Mononuclear cell (primary cell): ENCODE measurements around the gene PEX3. TPM values are rescaled to one million over a fixed set of nuclear protein-coding genes. Genes with fewer than 3 reads are reported as not detected.

Source experiments
- H3K27me3 ChIP-seq: 2 replicates; pipeline ENCODE4 v1.6.0; 2011; ENCODE audit warnings: low read length, control low read depth; ENCODE audit not compliant: insufficient read depth
- H3K4me1 ChIP-seq: 2 replicates; pipeline ENCODE4 v1.5.1; 2011; ENCODE audit warnings: mild to moderate bottlenecking, low read length, control low read depth; ENCODE audit not compliant: insufficient read depth
- H3K4me3 ChIP-seq: 2 replicates; pipeline ENCODE4 v1.5.1; 2011; ENCODE audit warnings: mild to moderate bottlenecking, low read length, moderate library complexity
- H3K9me3 ChIP-seq: 2 replicates; pipeline ENCODE4 v1.5.1; 2011; ENCODE audit warnings: low read depth, mild to moderate bottlenecking, control low read depth, low read length
- total RNA-seq: library from RNA; depleted of rRNA; stranded (reverse); fragments of >200 nt; gene quantifications from one replicate; pipeline ENCODE4 v1.2.3, GENCODE V29; 2012

PEX3 gene
- total RNA-seq, 1 donor, result 10.5 TPM

DNA sequence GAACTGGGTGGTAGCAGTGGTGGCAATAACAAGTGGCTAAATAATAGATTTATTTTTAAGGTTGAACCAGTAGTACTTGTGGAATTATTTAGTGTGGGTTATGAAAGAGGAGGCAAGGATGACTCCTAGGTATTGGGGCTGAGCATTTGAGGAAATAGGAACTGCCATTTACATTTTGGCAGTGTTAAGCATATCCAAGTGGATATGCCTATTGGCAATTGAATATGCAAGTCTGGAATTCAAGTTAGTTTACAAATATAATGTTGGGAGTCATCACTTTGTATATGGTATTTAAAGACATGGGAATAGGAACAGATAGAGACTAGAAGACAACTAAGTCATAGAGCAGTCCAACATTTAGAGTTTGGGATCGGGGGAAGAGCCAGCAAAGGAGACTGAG lies 25.9 kb downstream of the PEX3 start:
- H3K9me3 ChIP-seq, result no peaks in the 10 kb centered on the region
- H3K4me3 ChIP-seq, result no peak overlapping the region
- no peaks in the 10 kb centered on the region for H3K4me1 ChIP-seq
- no peaks in the 10 kb centered on the region for H3K27me3 ChIP-seq

DNA sequence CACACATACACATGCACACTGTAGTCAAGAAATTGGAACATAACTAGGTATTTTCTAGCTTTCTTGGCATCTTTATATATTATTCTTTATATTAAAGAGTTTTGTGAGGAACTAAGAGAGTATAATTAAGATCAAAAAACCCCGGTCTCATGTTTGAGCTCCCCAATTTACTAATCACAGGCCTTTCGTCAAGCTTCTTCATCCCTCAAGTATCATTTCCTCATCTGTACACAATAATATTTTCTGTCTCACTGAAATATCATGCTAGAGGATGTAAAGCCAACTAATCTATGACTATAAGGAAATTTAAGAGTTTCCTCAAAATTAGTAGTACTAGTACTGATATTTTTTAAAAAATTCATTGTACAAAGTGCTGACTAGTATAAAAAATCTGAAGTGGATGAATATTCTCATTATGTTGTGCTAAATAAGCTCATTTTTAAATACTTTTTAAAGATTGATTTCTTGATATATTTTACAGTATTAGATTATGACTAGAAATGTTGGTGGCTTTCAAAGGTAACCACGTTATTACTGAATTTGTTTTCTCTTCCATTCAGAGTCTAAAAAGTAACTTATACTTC lies 28.0 kb downstream of the PEX3 start:
- Histone ChIP-seq H3K9me3 (no peaks in the 10 kb centered on the region), H3K27me3 (no peaks in the 10 kb centered on the region), H3K4me3 (no peak overlapping the region), H3K4me1 (no peaks in the 10 kb centered on the region)

GRCh38 chr6:143482593-143482992 lies 32.0 kb downstream of the PEX3 start:
- no peaks in the 10 kb centered on the region for H3K27me3 ChIP-seq
- no peaks in the 10 kb centered on the region for H3K9me3 ChIP-seq
- no peaks in the 10 kb centered on the region for H3K4me1 ChIP-seq
- H3K4me3 ChIP-seq, result no peak overlapping the region

DNA sequence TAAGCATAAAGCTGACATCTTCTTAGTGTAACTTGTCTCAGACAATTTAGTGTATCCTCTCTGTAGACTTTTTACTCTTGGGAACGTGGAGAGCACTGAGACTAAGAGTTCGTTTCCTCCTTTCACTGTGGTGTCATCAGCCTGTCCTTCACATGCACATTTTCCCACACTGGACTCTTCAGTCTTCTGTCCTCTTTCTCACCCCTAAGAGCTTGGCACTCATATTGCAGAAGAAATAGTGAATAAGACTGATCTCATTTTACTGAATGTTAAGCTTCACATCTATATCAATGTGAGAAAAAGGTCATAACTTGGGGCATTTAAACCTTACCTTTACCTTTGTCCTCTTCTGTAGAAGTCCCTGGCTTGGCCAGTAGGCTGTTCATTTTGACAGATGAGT lies 35.4 kb downstream of the PEX3 start:
- H3K27me3 ChIP-seq, result no peaks in the 10 kb centered on the region
- no peaks in the 10 kb centered on the region for H3K4me1 ChIP-seq
- H3K4me3 ChIP-seq, result no peak overlapping the region
- H3K9me3 ChIP-seq, result no peaks in the 10 kb centered on the region

GRCh38 chr6:143486752-143487151 lies 36.1 kb downstream of the PEX3 start:
- H3K27me3 ChIP-seq, result no peaks in the 10 kb centered on the region
- H3K4me3 ChIP-seq, result no peak overlapping the region
- no peaks in the 10 kb centered on the region for H3K4me1 ChIP-seq
- H3K9me3 ChIP-seq, result no peaks in the 10 kb centered on the region

- Histone ChIP-seq H3K27me3 (no peaks in the 10 kb centered on the region), H3K4me3 (no peak overlapping the region), H3K9me3 (no peaks in the 10 kb centered on the region), H3K4me1 (no peaks in the 10 kb centered on the region)
Measured at GRCh38 chr6:143490244-143490643, 39.6 kb downstream of the PEX3 start.

DNA sequence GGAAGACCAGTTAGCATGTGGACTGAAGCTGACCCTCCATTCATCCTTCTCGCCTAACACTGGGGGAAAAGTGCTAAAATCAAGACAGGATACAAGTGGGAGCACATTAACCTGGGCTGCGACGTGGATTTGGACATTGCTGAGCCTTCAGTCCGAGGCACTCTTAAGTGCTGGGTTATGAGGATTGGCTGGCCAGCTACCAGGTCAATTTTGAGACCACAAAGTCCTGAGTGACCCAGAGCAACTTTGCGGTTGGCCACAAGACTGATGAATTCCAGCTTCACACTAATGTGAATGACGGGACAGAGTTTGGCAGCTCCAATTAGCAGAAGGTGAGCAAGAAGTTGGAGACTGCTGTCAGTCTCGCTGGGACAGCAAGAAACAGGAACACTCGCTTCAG lies 40.2 kb downstream of the PEX3 start:
- Histone ChIP-seq H3K4me1 (no peaks in the 10 kb centered on the region), H3K4me3 (no peak overlapping the region), H3K9me3 (no peaks in the 10 kb centered on the region), H3K27me3 (no peaks in the 10 kb centered on the region)

DNA sequence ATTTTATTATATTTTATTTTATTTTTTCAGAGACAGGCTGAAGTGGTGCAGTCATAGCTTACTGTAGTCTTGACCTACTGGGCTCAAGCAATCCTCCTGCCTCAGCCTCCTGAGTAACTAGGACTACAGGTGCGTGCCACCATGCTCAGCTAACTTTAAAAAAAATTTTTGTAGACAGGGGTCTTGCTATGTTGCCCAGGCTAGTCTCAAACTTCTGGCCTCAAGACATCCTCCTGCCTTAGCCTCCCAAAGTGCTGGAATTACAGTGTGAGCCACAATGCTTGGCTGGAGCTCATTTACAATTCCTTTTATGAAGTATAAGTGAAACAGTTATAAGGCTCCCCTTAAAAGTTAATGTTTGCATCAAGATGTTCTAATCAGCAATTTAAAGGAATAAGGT lies 46.4 kb downstream of the PEX3 start:
- Histone ChIP-seq H3K27me3 (no peaks in the 10 kb centered on the region), H3K4me1 (peaks cover 4% of the 10 kb centered on the region), H3K9me3 (no peaks in the 10 kb centered on the region), H3K4me3 (no peak overlapping the region)

DNA sequence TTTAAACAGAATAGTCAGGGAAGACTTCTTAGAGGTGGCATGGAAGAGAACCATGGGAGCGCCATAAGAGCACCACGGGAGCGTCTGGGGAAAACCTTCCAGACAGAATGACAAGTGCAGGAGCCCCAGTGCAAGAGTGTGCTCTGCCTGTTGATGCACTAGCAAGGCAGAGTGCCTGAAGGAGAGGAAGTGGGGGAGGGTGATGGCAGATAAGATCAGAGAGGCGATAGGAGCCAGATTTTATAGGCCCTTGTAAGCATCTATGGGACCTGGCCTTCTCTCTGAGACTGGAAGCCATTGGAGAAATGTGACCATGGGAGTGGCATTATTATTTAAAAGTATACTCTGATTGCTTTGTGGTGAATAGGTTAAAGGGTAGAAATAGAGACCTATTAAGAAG lies 47.8 kb downstream of the PEX3 start:
- H3K4me3 ChIP-seq, result no peak overlapping the region
- no peaks in the 10 kb centered on the region for H3K27me3 ChIP-seq
- peaks cover 4% of the 10 kb centered on the region for H3K4me1 ChIP-seq
- no peaks in the 10 kb centered on the region for H3K9me3 ChIP-seq

- Histone ChIP-seq H3K9me3 (no peaks in the 10 kb centered on the region), H3K27me3 (no peaks in the 10 kb centered on the region), H3K4me1 (peaks cover 4% of the 10 kb centered on the region), H3K4me3 (no peak overlapping the region)
Measured at GRCh38 chr6:143501851-143502250, 51.2 kb downstream of the PEX3 start.

- H3K4me1 ChIP-seq, result peaks cover 3% of the 10 kb centered on the region
- no peaks in the 10 kb centered on the region for H3K27me3 ChIP-seq
- H3K9me3 ChIP-seq, result no peaks in the 10 kb centered on the region
- H3K4me3 ChIP-seq, result no peak overlapping the region
Measured at GRCh38 chr6:143504369-143504768, 53.8 kb downstream of the PEX3 start.

DNA sequence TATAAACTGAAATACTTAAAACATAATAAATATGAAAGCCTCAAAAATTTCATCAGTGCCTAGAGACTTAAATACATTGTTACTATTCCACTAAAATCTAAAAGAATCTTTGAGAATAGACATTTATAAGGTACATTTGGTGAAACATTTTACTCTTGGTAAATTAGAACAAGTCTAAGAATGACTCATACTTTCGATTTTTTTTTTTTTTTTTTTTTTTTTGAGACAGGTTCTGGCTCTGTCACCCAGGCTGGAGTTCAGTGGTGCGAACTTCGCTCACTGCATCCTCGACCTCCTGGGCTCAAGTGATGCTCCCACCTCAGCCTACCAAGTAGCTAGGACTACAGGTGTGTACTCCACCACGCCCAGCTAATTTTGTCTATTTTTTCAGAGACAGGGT lies 54.5 kb downstream of the PEX3 start:
- Histone ChIP-seq H3K9me3 (no peaks in the 10 kb centered on the region), H3K27me3 (no peaks in the 10 kb centered on the region), H3K4me3 (no peak overlapping the region), H3K4me1 (peaks cover 3% of the 10 kb centered on the region)

DNA sequence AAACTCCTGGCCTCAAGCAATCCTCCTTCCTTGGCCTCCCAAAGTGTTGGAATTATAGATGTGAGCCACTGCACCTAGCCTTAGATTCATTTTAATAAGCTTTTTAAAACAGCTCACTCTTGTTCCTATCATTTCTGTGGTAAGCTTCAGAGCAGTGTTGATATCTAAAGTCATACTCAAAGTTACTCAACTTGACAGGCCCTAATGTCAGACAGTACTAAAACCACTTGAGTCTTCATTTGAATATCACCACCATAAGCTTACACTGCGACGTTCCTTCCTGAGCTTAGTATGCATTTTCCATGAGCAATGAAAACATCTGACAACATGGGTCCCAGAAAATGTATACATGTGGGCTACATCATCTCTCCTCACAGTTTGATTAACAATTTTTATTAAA lies 54.9 kb downstream of the PEX3 start:
- peaks cover 7% of the 10 kb centered on the region for H3K4me1 ChIP-seq
- H3K4me3 ChIP-seq, result no peak overlapping the region
- no peaks in the 10 kb centered on the region for H3K27me3 ChIP-seq
- no peaks in the 10 kb centered on the region for H3K9me3 ChIP-seq

GRCh38 chr6:143506199-143506598 lies 55.6 kb downstream of the PEX3 start:
- H3K4me3 ChIP-seq, result no peak overlapping the region
- no peaks in the 10 kb centered on the region for H3K9me3 ChIP-seq
- H3K4me1 ChIP-seq, result peaks cover 12% of the 10 kb centered on the region
- H3K27me3 ChIP-seq, result no peaks in the 10 kb centered on the region

DNA sequence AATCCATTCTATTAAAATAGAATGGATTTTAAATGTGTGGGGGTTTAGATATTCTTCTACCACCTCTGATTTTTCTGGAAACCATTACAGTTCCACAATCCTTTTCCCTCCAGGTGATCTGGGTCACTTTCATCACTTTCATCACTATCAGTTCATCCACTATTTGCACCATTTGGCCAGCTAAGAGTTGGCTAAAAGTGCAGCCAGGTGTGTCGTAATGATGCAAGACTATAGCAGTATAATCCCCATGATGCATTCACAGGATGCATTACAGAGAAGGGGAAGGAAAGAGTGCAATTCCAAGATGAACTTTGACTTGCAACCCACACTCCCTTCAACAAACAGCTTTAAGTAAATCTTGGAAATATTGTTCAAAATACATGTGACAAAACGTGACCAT lies 56.0 kb downstream of the PEX3 start:
- peaks cover 14% of the 10 kb centered on the region for H3K4me1 ChIP-seq
- H3K9me3 ChIP-seq, result no peaks in the 10 kb centered on the region
- no peak overlapping the region for H3K4me3 ChIP-seq
- no peaks in the 10 kb centered on the region for H3K27me3 ChIP-seq

- Histone ChIP-seq H3K27me3 (no peaks in the 10 kb centered on the region), H3K9me3 (no peaks in the 10 kb centered on the region), H3K4me1 (peaks cover 19% of the 10 kb centered on the region), H3K4me3 (no peak overlapping the region)
Measured at GRCh38 chr6:143507358-143508145, 56.9 kb downstream of the PEX3 start.
